ENCODE data around the gene FRMD4A.
"Not testable (repeated sequence)": the region's sequence is repeated elsewhere in the genome, so short reads cannot be mapped to it uniquely, and the experiment has no call there.

The FRMD4A gene

GRCh38 chr10:13957856-13958255 is 372.9 kb downstream of the FRMD4A start:
- DNase-seq (ENCODE audit: low read depth): no peak
- no peak for TF ChIP-seq MAX (IDR thresholded peaks at IDR 0.05; ENCODE audit: low read depth, low read length)
- no peak for TF ChIP-seq MYC (IDR thresholded peaks at IDR 0.05; ENCODE audit: low read depth, low read length)
- no peak for TF ChIP-seq CTCF (IDR thresholded peaks at IDR 0.05; ENCODE audit: low read depth, low read length)
- TF ChIP-seq POLR2A (IDR thresholded peaks at IDR 0.05; ENCODE audit: extremely low read depth, insufficient read length): no peak
- H3K4me3 ChIP-seq (ENCODE audit: low read depth, low read length): no peak overlapping the region

GRCh38 chr10:13956826-13957225 is 373.9 kb downstream of the FRMD4A start:
- no peak overlapping the region for H3K4me3 ChIP-seq (ENCODE audit: low read depth, low read length)
- no peak for TF ChIP-seq CTCF (IDR thresholded peaks at IDR 0.05; ENCODE audit: low read depth, low read length)
- TF ChIP-seq MAX (IDR thresholded peaks at IDR 0.05; ENCODE audit: low read depth, low read length): no peak
- TF ChIP-seq MYC (IDR thresholded peaks at IDR 0.05; ENCODE audit: low read depth, low read length): no peak
- no peak for TF ChIP-seq POLR2A (IDR thresholded peaks at IDR 0.05; ENCODE audit: extremely low read depth, insufficient read length)
- DNase-seq (ENCODE audit: low read depth): no peak

GRCh38 chr10:13955409-13956068 is 375.2 kb downstream of the FRMD4A start:
- no peak for DNase-seq (ENCODE audit: low read depth)
- TF ChIP-seq MAX (IDR thresholded peaks at IDR 0.05; ENCODE audit: low read depth, low read length) (no peak), POLR2A (IDR thresholded peaks at IDR 0.05; ENCODE audit: extremely low read depth, insufficient read length) (no peak), CTCF (IDR thresholded peaks at IDR 0.05; ENCODE audit: low read depth, low read length) (no peak)
- H3K4me3 ChIP-seq (ENCODE audit: low read depth, low read length): no peak overlapping the region

GRCh38 chr10:13954195-13954594 is 376.5 kb downstream of the FRMD4A start:
- DNase-seq (ENCODE audit: low read depth); H3K4me3 ChIP-seq (ENCODE audit: low read depth, low read length): not testable (repeated sequence)

- no peak overlapping the region for H3K4me3 ChIP-seq (ENCODE audit: low read depth, low read length)
- DNase-seq (ENCODE audit: low read depth): no peak
- no peak for TF ChIP-seq MAX (IDR thresholded peaks at IDR 0.05; ENCODE audit: low read depth, low read length)
- TF ChIP-seq CTCF (IDR thresholded peaks at IDR 0.05; ENCODE audit: low read depth, low read length): no peak
- no peak for TF ChIP-seq POLR2A (IDR thresholded peaks at IDR 0.05; ENCODE audit: extremely low read depth, insufficient read length)
- TF ChIP-seq MYC (IDR thresholded peaks at IDR 0.05; ENCODE audit: low read depth, low read length): no peak
These were observed 377.4 kb downstream of the FRMD4A start for GRCh38 chr10:13953371-13953770.

- TF ChIP-seq CTCF (IDR thresholded peaks at IDR 0.05; ENCODE audit: low read depth, low read length) (no peak), POLR2A (IDR thresholded peaks at IDR 0.05; ENCODE audit: extremely low read depth, insufficient read length) (no peak), MYC (IDR thresholded peaks at IDR 0.05; ENCODE audit: low read depth, low read length) (no peak), MAX (IDR thresholded peaks at IDR 0.05; ENCODE audit: low read depth, low read length) (no peak)
- H3K4me3 ChIP-seq (ENCODE audit: low read depth, low read length): no peak overlapping the region
- DNase-seq (ENCODE audit: low read depth): no peak
These were observed 380.2 kb downstream of the FRMD4A start for GRCh38 chr10:13950543-13950939.

Data from NB4 (cell line).